B cell (primary cell): Measurements from ENCODE around the gene NUP155.

Experiments used
- EZH2 ChIP-seq: IDR thresholded peaks from 2 replicates; pipeline ENCODE4 v1.6.1; 2012; ENCODE audit warnings: borderline replicate concordance, low read depth, mild to moderate bottlenecking, moderate library complexity, low read length; ENCODE audit not compliant: insufficient read depth, poor library complexity, severe bottlenecking
- TF ChIP-seq, protein P1 (sequence below): fragments of 200-600 bp; IDR thresholded peaks from one replicate; pipeline ENCODE4 v1.8.0; 2022; ENCODE audit warnings: antibody characterized with exemption, mild to moderate bottlenecking

DNA sequence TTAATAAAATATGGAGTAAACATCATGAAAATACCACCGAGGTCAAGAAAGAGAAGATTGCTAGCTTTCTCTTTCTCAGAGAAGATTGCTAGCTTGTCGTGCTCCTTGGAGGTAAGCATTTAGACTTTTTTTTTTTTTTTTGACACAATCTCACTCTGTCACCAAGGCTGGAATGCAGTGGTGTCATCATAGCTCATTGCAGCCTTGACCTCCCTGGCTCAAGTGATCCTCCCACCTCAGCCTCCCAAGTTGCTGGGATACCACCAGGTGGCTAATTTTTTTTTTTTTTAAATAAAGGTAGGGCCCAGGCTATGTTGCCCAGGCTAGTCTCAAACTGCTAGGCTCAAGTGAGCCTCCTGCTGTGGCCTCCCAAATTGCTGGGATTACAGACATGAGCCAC, 95.4 kb downstream of the NUP155 start:
- TF ChIP-seq, protein P1, sequence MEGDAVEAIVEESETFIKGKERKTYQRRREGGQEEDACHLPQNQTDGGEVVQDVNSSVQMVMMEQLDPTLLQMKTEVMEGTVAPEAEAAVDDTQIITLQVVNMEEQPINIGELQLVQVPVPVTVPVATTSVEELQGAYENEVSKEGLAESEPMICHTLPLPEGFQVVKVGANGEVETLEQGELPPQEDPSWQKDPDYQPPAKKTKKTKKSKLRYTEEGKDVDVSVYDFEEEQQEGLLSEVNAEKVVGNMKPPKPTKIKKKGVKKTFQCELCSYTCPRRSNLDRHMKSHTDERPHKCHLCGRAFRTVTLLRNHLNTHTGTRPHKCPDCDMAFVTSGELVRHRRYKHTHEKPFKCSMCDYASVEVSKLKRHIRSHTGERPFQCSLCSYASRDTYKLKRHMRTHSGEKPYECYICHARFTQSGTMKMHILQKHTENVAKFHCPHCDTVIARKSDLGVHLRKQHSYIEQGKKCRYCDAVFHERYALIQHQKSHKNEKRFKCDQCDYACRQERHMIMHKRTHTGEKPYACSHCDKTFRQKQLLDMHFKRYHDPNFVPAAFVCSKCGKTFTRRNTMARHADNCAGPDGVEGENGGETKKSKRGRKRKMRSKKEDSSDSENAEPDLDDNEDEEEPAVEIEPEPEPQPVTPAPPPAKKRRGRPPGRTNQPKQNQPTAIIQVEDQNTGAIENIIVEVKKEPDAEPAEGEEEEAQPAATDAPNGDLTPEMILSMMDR: no peak
- TF ChIP-seq EZH2: no peak
